IPS-NIHi11 (cell line): ENCODE results near the gene BBS9.

ENCODE experiments used
- DNase-seq: peaks from one replicate; pipeline ENCODE4 v3.0.0; 2012; ENCODE audit warnings: mixed read lengths, low spot score

Gene BBS9

GRCh38 chr7:33373195-33373594, 243.8 kb downstream of the BBS9 start:
- DNase-seq, result no peak

DNA sequence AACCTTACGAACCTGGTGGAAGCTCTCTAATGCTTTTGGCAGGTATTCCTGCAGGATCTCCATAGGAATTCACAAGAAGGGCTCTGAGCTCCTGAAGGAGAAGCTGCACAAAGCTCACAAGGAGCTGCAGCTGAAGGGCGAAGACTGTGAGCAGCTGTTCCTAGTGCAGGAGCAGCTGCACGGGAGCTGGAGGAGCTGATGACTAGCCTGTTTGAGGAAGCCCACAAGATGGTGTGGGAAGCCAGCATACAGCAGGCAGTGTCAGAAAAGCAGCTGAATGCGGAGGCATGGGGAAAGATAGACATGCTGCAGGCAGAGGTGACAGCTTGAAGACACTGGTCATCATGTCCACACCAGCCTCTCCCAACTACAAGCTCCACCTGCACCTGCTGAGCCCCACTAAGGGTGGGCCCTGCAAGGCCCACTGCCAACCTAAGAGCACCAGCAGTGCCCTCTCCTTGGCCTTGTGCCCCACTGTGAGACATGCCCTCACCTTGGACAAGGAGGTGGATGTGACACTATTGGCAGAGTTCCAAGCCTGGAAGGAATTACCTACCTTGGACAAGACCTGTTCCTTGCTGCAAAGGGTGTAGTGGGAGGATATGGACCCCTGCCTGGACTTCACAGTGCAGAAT, 250.6 kb downstream of the BBS9 start:
- no peak for DNase-seq

GRCh38 chr7:33388332-33388731, 259.0 kb downstream of the BBS9 start:
- no peak for DNase-seq

DNA sequence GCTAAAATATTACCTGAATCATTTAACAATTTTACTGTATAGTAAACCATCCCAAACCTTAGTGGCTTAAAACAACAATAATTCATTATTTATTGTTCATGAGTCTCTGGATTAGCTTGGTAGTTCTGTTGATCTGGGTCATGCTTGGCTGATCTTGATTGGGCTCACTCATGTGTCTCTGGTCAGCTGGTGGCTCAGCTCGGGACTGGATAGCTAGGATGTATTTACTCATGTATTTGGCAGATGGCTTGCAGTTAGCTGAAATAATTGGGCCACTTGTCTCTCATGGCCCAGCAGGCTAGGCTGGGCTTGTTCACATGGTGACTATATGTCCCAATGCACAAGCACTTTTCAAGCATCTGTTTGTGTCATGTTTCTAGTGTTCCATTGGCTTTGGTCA, 262.8 kb downstream of the BBS9 start:
- DNase-seq, result no peak

GRCh38 chr7:33393770-33394169, 264.4 kb downstream of the BBS9 start:
- no peak for DNase-seq

DNA sequence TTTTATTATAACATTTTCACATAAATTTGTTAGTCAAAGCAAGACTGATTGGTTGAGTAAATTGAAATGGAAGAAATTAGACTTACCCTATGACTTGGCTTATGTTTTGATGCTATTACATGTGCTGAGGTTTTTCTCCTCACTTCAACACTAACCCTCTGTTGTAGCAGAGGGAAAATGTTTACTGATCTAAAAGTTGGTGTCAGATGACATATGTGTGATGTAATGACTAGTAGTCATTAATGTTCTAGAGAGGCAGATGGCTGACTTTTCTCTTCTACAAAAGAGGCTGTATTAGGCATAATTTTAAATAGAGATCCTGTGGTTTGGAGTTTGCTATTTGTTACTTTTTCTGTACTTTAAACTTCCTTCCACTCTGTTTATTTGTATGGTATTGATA, 266.0 kb downstream of the BBS9 start:
- no peak for DNase-seq

DNA sequence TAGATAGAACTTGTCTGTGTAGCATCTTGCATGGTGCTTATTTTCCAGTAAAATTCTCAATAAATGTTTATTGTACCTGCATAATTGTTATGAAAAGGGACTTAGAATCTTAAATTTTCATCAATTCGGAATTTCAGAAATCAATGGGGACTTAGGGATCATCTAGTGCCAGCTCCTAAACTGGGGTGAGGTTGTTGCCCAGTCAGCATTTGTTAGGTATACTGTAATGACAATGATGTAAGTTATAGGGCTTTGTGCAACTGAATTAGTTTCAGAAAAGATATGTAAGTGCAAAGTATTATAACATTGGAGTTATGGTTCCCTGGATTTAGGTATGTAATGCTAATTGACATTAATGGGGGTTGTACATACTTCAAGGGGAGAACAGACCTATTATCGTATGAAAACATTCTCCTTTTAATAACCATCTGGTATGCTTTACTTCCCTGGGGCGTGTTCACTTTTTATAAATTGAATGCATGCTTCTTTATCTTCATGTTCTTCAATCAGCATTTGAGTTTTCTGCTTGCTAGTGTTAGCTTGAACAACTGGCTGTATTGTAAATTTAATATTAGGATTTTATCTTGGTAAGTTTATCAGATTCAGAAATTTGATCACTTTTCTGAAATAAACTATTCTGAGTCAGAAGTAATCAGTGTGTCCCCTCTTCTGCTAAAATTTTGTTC, 270.3 kb downstream of the BBS9 start:
- DNase-seq, result no peak

DNA sequence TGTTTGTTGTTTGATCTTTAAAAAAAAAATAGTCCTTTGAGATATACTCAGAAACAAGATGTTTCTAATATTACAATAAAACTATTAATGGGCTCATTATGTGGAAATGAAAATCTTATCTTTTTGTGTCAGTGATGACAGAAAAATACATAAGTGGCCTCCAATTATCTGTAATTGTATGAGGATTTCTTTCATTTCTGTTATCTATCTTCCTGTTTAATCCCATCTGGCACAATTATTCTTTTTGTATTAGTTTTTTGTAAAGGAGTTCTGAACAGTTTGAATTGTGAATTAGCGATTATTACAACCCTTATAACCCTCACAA, 270.8 kb downstream of the BBS9 start:
- no peak for DNase-seq

DNA sequence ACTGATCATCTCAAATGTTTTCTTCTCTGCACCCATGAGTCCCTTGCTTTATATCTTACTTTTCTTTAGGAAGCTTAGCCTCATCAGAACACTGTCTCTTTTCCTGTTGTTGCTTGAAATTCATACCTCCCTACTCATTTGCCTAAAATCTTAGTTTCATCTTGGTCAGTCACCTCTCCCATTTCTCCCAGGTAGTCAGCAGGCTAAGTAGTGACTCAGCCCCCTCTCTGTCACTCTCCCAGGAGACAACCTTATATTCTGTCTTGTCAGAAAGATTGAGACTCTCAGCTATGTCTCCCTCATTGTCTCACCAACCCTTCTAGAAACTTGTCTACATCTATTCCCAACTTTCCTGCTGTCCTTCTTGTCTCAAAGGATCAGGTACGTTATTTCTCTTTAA, 280.9 kb downstream of the BBS9 start:
- DNase-seq, result no peak

DNA sequence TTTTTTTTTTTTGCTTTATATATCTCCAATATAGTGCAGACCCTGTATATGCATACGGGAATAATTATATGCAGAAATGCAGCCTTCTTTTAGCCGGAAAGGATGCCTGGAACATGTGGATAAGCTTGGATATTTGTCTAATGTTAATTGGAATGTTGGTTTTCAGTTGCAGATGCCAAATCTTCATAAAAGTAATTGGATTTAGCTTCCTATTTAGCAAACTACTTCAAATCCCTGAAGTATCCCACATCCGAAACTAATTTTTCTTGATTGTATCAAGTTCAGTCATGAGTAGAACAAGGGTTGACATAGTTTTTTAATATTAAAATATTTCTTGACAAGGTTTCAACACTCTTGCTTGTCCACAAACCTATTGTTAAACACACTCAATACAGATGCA, 281.7 kb downstream of the BBS9 start:
- no peak for DNase-seq

- no peak for DNase-seq
Measured at GRCh38 chr7:33412331-33412730, 283.0 kb downstream of the BBS9 start.

DNA sequence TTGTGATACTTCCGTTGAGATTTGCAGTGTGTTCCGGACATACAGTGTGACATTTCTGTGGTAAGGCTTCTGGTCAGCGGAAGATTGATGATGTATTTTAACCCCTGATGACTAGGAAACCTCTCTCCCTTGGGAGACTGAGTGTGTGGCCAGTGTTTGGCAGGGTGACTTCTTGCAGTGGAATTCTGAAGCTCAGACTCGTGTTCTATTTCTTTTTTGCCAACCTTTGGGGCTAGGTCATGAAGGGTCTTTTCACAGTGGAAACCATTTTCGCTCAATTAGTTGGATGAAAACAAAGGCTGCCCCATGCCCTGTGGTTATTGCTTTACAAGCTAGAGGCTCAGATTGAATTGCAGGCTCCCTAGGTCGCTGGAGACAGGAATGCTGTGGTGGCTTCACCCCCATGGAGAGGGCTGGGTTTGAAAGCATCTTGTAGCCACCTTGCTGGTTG, 288.9 kb downstream of the BBS9 start:
- peak; percentile 46 for DNase-seq

DNA sequence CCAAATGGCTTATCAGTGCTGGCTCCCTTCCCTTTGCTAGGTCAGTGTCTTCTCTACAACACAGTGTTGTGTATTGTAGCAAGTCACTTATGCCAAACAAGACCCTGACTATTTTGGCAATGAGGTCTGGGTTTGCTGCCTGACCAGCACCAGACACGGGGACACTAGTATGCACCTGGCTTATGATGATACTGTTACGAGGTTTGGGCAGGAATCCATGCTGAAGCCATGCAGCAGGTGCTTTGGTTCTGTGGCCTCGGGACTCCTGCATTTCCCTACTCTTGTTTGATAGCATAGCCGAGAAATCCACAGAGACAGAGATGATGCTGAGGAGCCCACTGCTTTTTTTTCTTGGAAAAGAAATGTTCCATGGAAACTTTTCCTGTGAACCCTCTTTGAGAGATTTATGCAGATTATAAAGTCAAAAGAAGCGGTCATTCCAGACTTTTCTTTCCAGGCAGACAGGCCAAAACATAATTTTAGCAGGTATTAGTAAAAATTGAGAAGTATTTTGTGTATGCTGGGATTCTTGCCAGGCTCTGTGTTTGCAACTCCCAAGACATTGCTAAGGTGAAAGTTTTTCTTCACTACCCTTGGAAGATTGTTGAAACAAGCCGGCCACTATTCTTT, 291.1 kb downstream of the BBS9 start:
- DNase-seq, result no peak

DNA sequence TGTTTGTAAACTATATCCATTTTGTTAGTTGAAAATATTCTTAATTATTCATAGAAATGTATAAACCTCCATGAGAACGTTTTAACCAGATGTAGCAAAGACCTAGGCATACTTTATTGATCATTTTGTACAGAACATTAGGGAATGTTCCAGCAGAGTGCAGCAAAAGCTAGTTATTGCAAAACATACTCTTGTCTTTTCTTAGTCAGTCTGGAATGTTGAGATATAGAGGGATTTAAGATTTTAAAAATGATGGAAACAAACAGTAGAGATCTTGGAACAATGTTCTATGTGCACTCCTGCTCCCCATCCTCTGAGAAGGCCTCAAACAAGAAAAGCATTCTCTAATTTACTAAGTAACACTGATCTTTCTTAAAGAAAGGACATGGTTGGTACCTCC, 292.1 kb downstream of the BBS9 start:
- DNase-seq, result no peak

GRCh38 chr7:33422141-33422540, 292.8 kb downstream of the BBS9 start:
- DNase-seq, result no peak

- DNase-seq, result no peak
Measured at GRCh38 chr7:33422825-33423645, 293.7 kb downstream of the BBS9 start.

- peak; percentile 17 for DNase-seq
Measured at GRCh38 chr7:33423646-33424020, 294.3 kb downstream of the BBS9 start.

DNA sequence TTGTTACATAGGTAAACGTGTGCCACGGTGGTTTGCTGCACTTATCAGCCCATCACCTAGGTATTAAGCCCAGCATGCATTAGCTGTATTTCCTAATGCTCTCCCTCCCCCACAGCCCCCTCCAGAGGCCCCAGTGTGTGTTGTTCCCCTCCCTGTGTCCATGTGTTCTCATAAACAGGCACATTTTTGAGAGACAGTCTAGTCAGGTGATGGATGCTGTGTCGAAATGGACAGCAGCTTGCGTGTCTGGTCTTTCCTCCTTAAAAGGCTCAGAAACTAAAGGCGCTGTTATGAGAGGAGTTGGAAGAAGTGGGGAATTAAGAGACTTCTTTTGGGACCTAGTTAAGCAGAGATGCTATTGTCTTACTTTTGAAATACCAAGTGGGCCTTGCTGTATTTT, 296.0 kb downstream of the BBS9 start:
- DNase-seq, result no peak

DNA sequence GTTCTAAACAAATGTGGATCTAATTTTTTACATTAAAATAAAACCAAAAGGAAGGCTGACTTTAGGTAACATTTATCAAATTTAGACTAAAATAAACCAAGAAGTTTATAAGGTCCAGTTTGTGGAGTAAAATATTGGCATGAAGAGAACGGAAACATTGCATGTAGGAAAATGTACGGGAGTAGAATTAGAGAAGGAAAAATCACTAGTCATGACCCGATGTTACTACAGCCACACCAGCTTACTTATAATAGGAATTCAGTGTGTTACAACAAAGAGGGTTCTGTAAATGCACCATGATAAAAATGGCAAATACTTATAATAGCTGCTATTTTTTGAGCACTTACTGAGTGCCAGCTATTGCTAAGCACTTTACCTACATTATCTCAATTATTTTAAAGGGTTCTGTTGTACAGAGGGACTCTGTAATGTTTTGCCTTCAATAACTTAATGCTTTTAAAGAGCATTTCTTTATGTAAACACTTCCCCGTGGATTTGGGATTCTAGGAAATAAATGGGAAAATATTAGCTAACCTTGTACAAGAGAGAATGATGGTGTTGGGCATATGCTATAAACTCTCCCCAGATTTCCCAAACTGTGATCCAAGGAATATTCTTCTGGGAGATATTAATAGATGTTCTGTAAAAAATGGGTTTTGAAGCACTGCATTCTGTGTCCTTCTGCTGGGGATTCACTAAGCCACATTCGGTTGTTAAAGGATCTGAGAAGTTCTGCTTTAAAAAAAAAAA, 296.7 kb downstream of the BBS9 start:
- no peak for DNase-seq

DNA sequence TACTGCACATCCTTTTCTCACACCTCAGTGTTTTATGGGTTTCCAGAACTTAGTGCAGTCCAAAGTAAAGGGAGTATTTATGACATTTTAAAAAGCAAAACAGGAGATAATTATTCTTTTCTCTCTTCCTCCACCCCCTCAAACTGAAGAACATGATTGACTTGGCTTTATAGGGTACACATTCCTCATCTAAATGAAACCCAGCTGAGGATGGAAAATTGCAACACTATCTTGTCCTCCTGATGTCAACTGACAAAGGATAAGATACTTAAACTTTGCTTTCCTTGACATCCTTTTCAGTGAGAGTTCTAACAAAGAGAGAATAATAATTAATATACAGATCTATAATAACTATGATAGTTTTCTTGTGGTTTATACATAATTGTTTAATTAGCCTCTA, 299.1 kb downstream of the BBS9 start:
- DNase-seq, result no peak

- no peak for DNase-seq
Measured at GRCh38 chr7:33431543-33431942, 302.2 kb downstream of the BBS9 start.

DNA sequence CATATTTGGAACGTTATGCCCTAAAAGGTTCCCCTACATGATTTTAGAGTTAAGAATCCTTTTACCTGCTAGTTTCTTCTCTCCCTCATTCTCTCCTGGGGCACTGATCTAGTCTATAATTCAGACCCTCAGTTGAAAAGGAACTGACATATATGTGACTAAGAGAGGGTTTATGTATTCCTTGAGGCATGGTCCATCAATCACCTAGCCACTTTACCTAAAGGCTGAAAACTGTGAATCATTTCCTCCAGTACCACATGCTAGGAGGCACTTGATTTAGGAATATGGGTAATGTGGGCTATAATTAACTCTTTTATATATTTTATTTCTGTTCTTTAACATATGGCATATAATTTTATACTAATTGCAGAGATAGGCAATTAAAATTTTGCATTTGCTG, 303.5 kb downstream of the BBS9 start:
- DNase-seq, result no peak
